ENCODE data around the gene RIT2.
"Not testable (repeated sequence)": the region's sequence is repeated elsewhere in the genome, so short reads cannot be mapped to it uniquely, and the experiment has no call there.

The RIT2 gene

DNA sequence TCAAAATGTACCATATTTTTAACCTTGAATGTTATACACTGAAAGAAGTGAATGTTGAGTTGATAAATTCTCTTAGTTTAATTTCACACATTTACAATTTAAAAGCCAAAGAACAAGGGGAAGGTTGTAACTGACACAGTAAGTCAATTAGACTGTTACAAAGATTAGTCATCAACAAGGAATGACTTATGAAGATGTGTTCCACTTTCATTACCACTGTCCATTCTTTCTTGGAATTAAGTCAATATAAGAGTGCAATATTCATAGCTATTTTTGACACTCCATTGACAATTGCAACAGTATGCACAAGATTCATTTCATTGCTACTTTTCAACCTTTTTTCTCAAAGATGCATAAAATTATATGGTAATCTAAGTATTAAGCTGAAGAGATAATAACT is 291.3 kb downstream of the RIT2 start:
- no peak for DNase-seq

DNA sequence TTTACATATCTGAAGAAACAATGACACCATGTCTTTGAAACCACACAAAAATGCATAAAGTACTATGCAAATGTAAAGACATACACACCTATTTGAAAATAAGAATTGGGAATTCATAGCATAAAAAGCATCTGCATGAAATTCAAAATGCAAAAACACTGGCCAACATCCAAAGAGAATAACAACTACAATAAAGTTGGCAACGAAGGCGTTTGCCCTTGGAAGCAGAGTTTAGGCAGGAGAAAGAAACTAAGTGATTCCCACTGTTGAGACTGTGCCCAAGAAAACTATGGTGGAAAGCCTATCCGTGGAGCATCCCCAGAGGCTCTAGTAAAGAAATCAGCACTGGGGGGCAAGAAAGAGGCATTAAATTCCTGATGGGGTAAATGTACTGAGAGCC is 292.8 kb downstream of the RIT2 start:
- no peak for DNase-seq

DNA sequence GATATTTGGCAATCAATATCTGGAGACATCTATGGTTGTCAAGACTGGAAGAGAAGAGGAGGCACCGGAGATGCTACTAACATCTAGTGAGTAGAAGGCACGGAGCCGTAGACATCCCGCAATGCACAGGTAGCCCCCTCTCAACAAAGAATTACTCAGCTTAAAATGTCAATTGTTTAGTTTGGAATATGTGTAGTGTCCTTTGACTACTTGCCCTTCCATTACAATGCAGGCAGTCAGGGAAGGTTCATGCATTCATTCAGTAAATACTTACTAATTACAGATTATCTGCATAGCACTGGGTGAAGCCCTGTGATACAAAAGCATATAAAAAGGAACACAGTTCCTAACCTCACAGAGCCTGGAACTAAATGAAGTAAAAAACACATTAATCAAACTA is 294.0 kb downstream of the RIT2 start:
- DNase-seq = no peak

DNA sequence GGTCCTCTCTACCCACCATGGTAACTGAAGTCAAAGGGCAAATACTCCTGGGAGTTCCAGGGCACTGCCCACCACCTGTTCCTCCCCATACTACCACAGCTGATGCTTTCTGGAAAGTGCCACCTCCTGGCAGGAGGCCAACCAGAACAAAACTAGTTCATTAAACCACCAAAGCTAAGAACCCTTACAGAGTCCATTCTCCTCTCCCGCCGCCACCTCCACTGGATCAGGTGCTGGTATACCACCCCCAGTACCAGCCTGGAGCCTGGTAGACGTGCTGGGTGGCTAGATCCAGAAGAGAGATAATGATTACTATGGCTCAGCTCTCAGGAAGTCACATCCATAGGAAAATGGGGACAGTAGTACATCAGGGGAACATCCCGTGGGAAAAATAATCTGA is 300.9 kb downstream of the RIT2 start:
- no peak for DNase-seq

DNA sequence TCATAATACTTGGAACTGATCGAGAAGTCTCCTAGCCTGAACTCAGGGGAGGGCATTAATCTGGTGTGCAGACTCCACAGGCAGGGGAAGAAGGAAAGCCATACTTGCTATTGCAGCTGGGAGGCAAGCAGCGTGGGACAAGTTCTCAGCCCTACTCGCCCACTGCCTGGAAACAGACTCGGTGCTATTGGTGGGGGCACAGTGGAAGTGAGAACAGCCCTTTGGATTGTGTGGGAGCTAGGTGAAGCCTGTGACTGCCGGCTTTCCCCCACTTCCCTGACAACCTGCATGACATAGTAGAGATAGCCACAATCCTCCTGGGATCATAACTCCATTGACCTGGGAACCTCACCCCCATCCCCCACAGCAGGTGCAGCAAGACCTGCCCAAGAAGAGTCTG is 301.3 kb downstream of the RIT2 start:
- DNase-seq = no peak

DNA sequence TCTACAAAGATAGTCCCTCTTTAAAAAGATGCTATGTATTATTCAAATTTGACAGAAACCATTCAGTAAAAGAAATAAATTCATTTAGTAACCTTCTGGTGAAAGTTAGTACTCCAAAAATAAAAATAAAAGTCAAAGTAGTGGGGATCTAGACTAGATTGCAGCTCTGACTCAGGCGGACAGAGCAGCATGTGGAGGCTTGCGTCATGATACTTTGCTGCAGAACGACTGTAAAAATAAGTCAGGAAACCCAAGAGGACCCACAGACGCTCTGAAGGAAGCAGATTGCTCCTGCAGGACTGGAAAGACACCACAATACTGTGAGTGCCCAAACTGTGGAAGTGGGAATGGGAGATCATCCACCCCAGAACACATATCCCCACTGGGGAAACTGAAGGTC is 301.9 kb downstream of the RIT2 start:
- DNase-seq = no peak

DNA sequence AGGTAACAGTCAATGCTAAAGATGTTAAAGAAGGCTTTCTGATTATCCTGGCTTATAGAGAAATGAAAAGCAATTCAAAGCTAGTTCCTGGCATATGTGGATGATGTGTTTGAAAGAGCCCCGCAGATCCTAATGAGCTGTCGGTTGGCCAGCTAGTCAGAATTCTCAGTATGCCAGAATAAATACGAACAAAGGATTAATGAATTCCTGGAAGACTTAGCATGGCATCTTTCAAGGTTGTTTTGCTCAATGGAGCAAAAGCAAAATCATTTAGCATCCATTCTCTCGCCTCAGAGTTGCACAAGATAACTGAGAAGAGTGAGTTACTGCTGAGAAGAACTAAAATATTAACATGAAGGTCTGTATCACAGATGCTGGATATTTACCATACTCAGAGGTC is 307.6 kb downstream of the RIT2 start:
- DNase-seq = no peak

DNA sequence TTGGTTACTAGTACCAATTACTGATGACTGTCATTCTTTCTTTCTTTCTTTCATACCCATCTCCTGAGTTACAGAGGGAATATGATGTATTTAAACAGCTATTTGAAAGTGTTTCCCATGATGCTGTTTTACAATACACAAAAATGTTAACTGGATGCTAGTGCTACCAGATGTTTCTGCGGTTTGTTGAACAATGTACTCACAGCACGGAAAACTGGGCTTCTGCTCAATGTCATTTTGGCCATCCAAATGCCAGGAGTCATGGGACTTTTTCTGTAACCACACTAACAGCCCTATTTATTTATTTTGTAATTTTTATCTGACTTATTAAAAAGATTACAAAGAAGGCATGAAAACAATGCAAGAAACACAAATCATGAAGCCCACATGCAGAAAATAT is 313.8 kb downstream of the RIT2 start:
- no peak for DNase-seq

DNA sequence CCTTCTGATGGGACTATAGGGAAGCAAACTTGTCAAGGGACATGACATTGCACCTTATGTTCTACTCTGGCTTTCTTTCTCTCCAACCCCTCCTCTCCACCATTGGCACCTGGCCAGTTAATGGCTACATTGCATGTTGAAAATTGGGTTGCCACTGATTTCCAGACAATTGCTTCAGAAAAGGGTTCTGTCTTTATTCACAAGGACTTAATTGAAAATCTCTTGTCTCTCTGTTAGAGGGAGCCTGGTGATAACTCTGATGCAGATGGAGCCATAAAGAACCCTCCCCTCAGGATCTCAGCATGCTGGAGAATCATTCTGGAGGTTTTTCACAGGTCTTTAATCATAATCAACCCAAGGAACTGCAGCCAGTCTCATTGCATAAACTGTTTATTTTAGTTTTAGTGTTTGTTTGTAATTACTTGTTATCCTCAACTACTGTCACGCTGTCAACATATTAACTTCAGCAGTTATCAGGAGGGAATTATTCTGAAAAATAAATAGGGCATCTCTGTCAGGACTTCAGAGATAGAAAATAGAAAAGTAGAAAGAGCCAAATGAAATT is 316.8 kb downstream of the RIT2 start:
- DNase-seq = no peak

DNA sequence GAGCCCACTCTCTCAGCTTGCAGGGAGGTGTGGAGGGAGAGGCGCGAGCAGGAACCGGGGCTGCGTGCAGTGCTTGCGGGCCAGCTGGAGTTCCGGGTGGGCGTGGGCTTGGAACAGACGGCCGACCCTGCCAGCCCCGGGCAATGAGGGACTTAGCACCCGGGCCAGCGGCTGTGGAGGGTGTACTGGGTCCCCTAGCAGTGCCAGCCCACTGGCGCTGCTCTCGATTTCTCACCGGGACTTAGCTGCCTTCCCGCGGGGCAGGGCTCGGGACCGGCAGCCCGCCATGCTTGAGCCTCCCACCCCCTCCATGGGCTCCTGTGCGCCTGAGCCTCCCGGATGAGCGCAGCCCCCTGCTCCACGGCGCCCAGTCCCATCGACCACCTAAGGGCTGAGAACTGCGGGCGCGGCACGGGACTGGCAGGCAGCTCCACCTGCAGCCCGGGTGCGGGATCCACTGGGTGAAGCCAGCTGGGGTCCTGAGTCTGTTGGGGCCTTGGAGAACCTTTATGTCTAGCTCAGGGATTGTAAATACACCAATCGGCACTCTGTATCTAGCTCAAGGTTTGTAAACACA is 320.2 kb downstream of the RIT2 start:
- not testable (repeated sequence) for DNase-seq

DNA sequence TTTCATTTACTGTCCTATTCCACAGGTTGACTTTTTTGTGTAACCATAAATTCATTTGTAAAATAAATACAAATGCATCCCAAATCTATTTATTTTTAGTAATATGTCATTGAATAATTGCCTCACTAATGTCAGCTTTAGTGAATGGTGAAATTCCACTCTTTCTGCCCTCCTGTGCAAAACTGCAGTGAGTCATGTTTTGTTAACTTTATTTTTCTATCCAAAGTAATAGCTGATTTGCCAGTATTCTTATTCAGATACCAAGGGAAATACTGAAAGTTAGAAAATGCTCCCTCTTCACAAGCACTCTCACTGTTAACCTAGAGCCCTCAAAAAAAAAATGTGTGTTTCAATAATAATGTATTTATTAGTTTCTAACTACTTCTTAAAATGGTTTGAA is 322.8 kb downstream of the RIT2 start:
- DNase-seq = no peak

DNA sequence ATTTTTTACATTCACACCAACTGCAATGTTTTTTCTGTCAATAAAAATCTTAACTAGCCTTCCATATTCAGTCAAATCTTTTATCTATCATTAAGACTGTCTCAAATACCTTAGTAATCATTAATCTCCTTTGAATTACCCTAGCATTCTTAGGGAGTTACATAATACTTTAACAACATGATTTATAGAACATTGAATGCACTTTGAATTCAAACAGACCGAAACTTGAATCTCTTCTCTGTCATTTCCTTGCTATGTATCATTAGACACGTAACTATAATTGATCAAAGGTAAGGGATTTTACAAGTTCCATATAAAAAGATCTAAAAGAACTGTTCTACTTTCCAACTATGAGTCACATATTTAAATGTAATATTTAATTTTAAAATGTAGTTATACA is 330.9 kb downstream of the RIT2 start:
- no peak for DNase-seq

DNA sequence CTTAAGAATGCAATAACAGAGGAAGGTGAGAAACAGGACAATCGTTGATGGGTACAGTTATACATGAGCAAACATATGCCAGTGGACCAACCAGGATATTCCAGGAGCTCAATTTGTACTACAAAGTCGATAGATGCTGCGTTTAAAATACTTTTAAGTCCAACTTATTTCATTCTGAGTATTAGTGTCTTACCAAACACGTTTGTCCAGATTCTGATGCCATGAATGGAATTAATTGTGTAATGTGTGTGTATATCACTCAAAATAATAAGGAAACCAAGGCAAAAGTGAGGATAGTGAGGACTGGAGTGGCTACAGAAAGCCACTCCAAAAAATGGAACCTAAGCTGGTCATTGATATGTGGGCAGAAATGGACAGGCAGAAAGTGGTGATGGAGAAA is 332.6 kb downstream of the RIT2 start:
- no peak for DNase-seq

DNA sequence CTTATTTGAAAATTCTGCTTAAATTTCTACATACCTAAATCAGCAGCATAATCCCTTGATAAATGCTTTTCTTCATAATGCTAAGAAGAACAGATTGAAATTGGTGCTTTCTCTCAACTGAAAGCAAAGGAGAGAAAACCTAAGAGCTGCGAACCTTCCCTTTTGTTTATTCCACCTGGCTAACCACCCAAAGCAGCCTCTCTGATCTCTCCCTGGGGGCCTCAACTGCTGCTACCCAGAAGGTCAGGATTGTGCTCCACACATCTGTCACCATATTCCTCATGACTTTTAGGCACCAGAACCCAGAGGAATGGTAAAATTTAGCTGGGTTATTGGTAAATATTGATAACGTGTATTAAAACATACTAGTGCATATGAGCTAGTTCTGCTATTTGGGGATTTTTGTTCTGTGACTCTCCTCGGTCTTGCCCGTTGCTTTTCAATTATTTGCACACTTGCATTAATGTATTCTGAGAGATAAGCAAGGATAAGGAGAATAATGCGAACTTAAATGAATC is 334.1 kb downstream of the RIT2 start:
- DNase-seq = no peak

DNA sequence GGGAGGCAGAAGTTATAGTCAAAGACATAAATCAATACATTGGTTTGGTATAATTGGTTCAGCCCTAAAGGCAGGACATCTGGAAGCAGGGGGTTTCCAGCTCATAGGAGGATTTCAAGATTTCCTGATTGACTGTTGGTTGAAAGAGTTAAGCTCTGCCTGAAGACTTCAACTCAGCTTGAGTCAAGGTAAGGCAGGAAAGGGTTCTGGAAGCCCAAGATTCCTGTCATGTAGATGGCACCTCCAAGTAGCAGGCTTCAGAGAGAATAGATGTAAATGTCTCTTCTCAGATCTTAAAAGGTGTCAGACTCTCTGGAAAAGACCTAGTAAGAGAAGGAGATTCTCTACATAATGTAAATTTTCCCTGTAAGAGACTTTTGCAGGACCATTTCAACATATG is 335.3 kb downstream of the RIT2 start:
- DNase-seq = no peak

DNA sequence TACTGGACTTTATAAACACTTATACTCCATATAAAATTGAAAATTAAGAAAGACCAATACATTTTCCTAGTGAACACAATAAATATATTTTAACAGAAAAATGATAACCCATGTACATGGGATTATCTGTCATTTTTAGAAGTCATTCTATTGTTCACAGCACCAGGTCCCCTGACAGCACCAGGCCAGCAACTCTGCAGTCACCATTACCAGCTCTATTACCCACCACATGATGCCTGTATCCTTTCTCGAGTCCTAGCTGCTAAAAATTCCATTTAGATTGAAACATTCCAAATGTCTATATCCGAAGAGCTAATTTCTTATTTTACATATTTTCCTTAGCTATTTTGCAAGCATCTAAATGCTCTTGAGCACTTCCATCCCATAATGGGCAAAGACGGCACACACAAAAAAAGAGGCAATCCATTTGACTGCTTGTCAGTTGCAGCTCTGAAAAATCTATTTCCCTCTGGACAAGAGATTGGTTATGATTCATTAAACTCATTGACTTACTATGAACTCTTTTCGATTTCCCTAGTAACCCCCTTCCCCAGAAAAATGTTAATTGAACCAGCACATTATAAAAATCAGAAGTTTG is 336.9 kb downstream of the RIT2 start:
- no peak for DNase-seq

DNA sequence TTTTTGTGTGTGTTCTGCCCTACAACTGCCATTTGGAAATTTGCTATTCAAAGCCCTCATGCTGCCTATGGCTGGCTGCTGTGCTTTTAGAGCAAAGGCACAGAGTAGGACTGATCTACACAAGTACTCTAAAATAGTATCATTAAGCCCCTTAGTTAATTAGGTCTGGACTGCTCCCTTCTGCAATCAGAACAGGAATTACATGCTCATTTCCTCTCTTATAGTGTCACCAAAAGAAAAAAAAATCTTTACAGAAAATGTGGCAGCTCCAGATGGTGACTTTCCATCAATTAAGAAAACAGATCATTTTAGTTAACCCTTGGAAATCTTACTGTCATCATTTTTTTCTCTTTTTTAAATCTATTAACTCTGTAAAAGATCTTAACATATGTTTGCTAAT is 337.5 kb downstream of the RIT2 start:
- no peak for DNase-seq

DNA sequence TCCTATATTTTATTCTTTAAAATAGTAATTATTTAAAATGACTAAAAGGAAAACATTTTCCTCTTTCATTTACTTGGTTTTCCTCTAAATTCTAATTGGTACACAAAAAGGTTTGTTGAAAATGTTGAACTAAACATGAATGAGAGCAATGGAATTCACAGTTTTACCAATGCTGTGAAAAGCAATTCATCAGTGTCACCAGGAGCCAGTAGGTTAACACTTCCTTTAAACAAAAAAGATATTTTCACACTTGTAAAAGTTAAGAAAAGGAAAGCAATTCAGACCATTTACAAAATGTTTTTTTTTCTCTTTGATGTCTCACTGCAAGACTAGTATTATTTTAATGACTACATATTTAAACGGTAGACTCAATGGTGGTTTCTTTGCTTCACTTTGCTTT is 341.6 kb downstream of the RIT2 start:
- no peak for DNase-seq

DNA sequence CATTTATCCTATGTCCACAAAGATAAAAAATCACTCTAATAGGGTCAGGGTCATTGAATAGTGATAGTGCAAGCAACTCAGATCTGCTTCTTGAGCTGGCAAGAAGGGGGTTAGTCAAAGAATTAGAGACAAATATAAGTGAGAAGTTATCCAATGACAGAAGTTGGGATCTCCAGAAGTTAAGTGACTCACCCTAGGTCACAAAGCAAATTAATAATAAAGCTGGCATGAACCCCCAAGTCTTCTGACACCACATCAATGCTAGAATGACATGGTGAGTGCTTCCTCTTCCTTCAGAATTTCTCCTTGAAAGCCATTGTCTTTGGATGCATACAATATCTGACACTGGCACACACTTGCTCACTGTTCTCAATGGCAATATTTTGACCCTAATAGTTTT is 343.5 kb downstream of the RIT2 start:
- DNase-seq = no peak

DNA sequence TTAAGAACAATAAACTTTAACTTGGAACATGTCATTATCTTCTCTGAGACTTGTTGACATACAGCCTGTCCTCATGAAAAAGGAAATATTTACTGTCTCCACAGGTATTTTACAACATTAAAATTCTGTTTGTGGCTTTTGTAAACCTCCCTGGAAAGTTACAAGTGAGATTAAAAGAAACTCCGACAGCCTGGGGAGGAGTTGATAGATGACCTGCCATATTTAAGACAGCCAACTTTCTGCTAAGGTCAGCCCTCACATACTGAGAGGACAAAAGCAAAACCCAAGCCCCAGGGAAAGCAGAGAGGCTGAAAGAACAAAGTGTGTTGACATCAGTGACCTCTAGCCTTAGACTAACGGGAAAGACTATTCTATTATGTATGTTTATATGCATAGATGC is 350.2 kb downstream of the RIT2 start:
- no peak for DNase-seq

DNA sequence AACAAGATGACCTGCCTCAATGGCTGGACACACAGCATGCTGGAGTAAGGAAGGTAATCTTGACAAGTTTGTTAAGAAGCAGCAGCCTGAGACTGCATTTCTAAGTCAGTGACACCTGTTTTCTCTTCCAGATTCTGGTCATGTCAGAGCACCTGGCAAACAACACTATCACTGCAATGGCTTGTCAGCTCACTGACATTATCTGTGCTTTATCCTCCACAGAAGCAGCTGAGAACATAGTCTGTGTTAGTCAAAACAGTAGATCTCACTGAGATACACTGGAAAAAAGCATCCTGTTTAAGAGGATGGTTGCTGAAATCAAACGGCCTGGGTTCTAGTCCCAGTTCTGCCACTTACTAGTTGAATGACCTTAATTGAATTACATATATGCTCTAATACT is 355.2 kb downstream of the RIT2 start:
- no peak for DNase-seq

DNA sequence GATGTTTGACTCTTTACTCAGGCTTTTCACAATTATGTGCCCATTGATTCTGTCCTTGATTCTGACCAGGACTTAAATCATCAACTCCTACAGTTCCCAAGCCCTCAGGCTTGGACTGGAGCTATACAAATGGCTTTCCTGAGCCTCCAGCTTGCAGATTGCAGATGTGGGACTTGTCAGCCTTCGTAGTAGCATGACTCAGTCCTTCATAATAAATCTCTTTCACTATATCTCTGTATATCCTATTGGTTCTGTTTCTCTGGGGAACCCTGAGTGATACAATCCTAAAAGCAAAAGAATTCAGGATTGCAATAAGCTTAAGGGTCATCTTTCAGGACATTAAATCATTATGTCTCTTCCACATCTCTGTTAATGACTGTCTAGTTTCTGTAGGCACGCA is 356.6 kb downstream of the RIT2 start:
- no peak for DNase-seq

DNA sequence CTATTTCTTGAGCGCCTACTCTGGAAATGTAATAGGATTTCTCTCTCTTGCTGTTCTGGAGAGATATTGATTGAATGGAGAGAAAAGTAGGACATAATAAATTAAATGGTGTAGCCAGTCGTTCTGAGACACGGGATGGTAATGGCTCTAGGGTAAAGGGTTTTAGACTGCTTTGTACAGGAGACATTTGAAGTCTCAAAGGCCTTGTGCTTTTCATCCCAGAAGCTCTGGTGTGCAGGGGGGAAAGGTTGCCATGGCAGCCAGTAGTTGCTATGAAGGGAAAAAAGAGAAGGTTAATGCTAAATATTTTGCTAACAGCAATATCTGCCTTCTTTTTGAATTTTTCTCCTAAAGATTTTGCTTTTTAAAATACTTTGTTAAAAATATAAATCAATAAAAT is 359.3 kb downstream of the RIT2 start:
- no peak for DNase-seq

DNA sequence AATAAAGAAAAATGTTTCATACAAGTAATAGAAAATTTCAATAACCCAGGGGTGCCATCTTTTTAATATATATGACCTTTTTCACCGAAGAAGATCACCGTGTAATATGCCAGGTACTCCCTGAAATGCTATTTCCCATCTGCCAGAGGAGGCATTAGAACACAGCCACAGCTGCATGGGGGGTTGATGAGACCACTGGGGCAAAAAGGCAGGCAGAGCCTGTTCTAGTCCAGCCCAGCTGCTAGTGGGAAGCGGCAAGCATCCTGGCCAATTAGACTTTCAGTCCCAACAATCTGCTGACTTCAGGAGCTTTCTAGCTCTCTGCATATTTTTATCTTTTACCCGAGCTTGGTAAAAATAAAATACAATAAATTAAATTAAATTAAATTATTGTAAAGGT is 362.6 kb downstream of the RIT2 start:
- no peak for DNase-seq

DNA sequence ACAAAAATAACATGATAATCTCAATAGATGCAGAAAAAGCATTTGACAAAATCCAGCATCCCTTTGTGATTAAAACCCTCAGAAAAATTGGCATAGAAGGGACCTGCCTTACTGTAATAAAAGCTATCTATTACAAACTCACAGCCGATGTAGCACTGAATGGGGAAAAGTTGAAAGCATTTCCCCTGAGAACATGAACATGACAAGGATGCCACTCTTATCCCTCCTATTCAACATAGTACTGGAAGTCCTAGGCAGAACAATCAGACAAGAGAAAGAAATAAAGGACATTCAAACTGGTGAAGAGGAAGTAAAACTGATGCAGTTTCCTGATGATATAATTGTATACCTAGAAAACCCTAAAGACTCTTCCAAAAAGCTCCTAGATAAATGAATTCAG is 368.7 kb downstream of the RIT2 start:
- no peak for DNase-seq

All from SHP77 treated with DMSO at 0.1 percent for 48 hours (cell line).